H7 (cell line): ENCODE measurements around the gene MREG. TPM values are rescaled to one million over a fixed set of nuclear protein-coding genes. Genes with fewer than 3 reads are reported as not detected.

Experiments used
- DNase-seq: peaks from one replicate; pipeline ENCODE4 v3.0.0; 2012
- H3K27me3 ChIP-seq: 2 replicates; pipeline ENCODE4 v1.6.0; 2011; ENCODE audit warnings: mild to moderate bottlenecking, low read length; ENCODE audit not compliant: control insufficient read depth, insufficient read depth
- H3K36me3 ChIP-seq: replicated peaks from 2 replicates; pipeline ENCODE4 v1.5.1; 2011; ENCODE audit warnings: low read length; ENCODE audit not compliant: control insufficient read depth, insufficient read depth
- H3K4me3 ChIP-seq: 2 replicates; pipeline ENCODE4 v1.5.1; 2011; ENCODE audit warnings: low read depth, mild to moderate bottlenecking, control low read depth, low read length, moderate library complexity; ENCODE audit not compliant: insufficient read depth
- total RNA-seq: library from RNA; depleted of rRNA; stranded (reverse); fragments of >200 nt; shearing (Covaris generic); gene quantifications from 2 replicates; pipeline ENCODE4 v1.2.3, GENCODE V29; 2014

The MREG gene
- total RNA-seq, 1 experiment from 2014 or later, result 14.9 TPM

DNA sequence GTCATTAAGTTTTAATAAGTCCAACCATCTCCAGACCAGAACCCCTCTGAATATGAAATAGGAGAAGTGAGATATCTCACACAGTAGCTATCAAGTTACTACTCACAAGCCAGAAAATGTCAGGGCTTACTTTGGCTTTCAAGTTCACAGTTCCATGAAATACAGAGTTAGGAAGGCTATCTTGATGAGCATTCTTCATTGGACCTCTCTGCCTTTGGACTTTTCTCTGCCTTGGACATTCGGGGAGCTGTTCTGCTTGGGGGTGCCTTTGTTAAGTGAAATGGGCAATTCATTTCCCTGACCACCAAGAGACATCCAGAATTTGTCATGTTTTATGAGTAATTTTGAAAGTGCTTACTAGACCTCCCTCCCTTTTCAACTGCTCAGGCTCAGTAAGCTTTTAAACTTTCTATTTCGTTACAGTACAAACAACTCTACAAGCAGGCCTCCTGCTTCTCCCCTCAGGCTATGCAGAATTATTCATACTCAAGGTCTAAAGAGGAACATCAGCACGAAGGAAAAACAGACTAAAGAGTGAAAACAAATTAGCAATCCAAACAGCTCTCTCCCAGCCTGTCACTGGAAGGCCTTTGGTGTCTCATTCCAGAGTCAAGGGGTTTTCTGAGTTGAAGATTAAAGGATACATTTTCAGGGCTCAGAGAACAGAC, 95.3 kb downstream of the MREG start:
- peak; percentile 26 for DNase-seq
- no peak overlapping the region for H3K4me3 ChIP-seq
- no peaks in the 10 kb centered on the region for H3K36me3 ChIP-seq
- no peaks in the 10 kb centered on the region for H3K27me3 ChIP-seq

DNA sequence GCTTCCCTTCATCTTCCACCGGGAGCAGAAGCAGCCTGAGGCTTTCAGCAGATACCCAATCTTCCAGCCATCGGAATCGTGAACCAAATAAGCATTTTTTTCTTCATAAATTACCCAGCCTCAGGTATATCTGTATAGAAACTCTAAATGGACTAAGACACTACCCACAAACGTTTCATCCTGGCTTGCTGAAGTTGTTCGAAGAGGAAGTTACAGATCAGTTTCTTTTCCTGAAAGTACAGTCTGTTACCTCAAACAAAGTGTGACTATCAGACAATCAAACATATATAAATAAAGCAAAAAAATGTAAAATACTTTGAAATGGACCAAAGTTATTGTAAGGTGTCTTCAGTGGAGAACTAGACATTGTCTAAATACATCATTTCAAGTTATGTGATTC, 97.9 kb downstream of the MREG start:
- Histone ChIP-seq H3K27me3 (no peaks in the 10 kb centered on the region), H3K4me3 (no peak overlapping the region), H3K36me3 (no peaks in the 10 kb centered on the region)
- DNase-seq, result no peak

DNA sequence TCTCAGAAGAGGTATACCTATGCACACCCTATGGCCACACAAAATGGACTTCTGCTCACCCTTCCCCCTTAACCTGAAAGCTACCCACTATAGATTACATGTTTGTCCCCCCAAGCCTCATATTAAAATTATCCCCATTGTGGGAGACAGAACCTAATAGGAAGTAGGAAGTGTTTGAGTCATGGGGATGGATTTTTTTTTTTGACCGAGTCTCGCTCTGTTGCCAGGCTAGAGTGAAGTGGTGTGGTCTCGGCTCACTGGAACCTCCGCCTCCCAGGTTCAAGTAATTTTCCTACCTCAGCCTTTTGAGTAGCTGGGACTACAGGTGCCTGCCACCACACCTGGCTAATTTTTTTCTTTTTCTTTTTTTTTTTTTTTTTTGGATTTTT, 98.6 kb downstream of the MREG start:
- Histone ChIP-seq H3K27me3 (no peaks in the 10 kb centered on the region), H3K4me3 (no peak overlapping the region), H3K36me3 (no peaks in the 10 kb centered on the region)
- DNase-seq, result no peak

DNA sequence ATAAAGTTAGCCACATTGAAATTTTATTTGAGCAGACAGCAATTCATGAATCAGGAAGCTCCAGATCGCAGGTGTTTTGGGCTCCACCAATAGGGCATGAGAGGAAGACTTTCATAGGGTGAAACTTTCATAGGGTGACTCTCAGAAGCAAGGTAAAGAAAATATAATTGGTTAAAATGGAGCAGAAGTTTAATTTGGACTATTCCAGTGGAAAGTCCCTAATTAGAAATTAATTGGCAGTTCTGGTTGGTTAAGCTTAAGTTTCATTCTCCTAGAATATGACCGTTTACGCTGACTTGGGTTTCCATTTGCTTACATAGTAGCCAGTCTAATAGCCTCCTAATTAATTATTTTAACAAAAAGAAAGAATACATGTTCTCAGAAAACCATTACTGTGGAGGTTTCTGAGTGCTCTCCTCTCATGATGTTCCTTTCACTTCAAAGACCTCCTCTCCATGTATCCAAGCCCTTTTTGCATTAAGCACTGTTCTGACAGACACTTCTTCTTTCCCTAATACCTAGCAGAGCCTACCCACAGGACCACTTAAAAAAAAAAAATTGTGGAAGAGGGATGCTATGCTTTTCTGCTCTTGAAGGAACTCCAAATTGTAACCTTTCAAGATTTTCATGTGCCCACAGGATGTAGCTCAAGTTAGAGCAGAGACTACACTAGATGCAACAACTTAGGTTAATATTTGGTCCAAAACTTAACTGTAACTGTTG, 99.1 kb downstream of the MREG start:
- DNase-seq, result no peak
- H3K4me3 ChIP-seq, result no peak overlapping the region
- H3K27me3 ChIP-seq, result no peaks in the 10 kb centered on the region
- H3K36me3 ChIP-seq, result no peaks in the 10 kb centered on the region

DNA sequence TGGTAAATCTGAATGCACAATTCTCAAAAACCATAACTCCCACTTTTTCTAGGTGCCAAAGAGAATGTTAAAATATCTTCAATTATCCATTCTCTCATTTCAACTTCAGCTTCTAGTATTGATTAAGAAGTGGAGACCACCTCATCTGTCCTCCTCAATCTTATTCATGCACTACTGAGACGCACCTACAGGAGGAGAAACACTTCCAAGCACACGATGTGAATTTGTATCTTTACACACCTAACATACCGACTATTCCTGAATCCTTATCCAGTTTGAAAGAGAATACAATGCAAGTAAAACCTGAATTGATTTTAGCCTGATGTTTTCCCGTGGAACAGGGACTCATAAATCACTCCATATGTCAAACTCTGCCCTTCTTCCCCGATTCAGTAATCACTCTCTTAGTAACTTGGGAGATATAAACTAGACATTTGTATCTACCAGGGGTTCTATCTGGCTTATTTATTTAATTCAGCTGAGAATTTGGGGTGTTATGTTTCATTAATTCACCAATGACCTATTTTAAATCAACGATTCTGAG, 101.0 kb downstream of the MREG start:
- no peak for DNase-seq
- no peaks in the 10 kb centered on the region for H3K27me3 ChIP-seq
- H3K4me3 ChIP-seq, result no peak overlapping the region
- no peaks in the 10 kb centered on the region for H3K36me3 ChIP-seq

GRCh38 chr2:215911301-215912085, 101.9 kb downstream of the MREG start:
- H3K36me3 ChIP-seq, result no peaks in the 10 kb centered on the region
- H3K27me3 ChIP-seq, result no peaks in the 10 kb centered on the region
- H3K4me3 ChIP-seq, result no peak overlapping the region
- DNase-seq, result no peak

DNA sequence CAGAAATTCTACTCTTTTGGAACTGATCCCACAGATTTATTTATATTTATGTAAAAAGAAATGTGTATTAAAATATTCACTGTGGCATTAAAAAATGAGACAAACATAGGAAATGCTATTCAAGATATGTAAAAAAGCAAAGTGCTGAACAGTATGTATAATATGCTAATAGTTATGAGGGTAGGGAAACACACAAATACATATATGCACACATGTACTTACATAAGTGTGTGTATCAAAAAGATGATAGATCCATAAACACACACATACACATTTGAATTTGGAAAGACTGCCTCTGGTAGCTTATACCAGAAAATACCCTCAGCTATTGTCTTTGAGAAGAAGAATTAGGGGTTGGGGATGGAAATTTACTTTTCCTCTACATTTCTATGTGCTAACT, 103.2 kb downstream of the MREG start:
- H3K27me3 ChIP-seq, result no peaks in the 10 kb centered on the region
- H3K36me3 ChIP-seq, result no peaks in the 10 kb centered on the region
- no peak overlapping the region for H3K4me3 ChIP-seq
- DNase-seq, result no peak

GRCh38 chr2:215907147-215907546, 106.2 kb downstream of the MREG start:
- no peak for DNase-seq
- H3K27me3 ChIP-seq, result no peaks in the 10 kb centered on the region; the same call in 1 of the 2 replicates
- H3K4me3 ChIP-seq, result no peak overlapping the region
- H3K36me3 ChIP-seq, result no peaks in the 10 kb centered on the region

DNA sequence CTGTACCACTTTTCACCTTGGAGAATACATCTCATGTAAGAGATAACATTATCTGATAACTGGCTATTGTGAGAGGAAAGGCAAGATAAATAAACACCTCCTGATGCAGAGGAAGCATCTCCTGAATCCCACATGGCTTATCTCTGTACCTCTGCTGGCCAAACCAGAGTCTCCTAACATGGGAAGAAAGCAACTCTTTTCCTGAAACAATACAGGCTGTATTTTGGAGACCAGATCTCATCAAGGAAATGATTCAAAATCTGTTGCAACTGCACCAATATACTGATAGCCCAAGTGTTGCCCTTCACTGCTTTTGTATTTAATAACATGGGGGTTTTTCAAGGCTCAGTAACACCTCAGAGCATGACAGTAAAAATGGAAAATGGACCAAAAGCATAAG, 106.9 kb downstream of the MREG start:
- Histone ChIP-seq H3K27me3 (no peaks in the 10 kb centered on the region; the same call in 1 of the 2 replicates), H3K4me3 (no peak overlapping the region), H3K36me3 (no peaks in the 10 kb centered on the region)
- DNase-seq, result no peak

- Histone ChIP-seq H3K4me3 (no peak overlapping the region), H3K36me3 (no peaks in the 10 kb centered on the region), H3K27me3 (no peaks in the 10 kb centered on the region; the same call in 1 of the 2 replicates)
- no peak for DNase-seq
Measured at GRCh38 chr2:215905691-215906090, 107.7 kb downstream of the MREG start.

- no peak for DNase-seq
- Histone ChIP-seq H3K4me3 (no peak overlapping the region), H3K36me3 (no peaks in the 10 kb centered on the region), H3K27me3 (no peaks in the 10 kb centered on the region; the same call in 1 of the 2 replicates)
Measured at GRCh38 chr2:215904101-215904500, 109.2 kb downstream of the MREG start.

GRCh38 chr2:215903203-215903602, 110.1 kb downstream of the MREG start:
- no peak for DNase-seq
- H3K27me3 ChIP-seq, result no peaks in the 10 kb centered on the region; the same call in 1 of the 2 replicates
- no peaks in the 10 kb centered on the region for H3K36me3 ChIP-seq
- no peak overlapping the region for H3K4me3 ChIP-seq

DNA sequence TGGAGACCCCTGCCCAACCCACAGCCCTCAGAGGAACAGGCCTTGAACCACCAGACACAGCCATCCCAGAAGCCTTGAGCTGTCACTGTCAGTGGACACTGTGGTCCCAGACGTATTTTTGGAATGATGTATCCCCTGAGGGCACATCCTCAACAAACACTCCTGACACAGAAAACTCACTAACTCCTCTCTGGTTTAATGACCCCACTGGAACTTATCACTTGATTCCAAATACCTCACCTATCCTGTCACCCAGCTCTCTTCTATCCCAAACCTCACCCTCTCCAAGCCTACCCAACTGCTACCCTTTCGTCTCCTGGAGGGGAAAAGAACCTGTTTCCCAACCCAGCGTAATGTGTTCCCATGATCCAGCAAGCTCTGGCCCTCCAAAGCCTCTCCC, 111.6 kb downstream of the MREG start:
- no peak overlapping the region for H3K4me3 ChIP-seq
- H3K27me3 ChIP-seq, result no peaks in the 10 kb centered on the region; the same call in 1 of the 2 replicates
- no peaks in the 10 kb centered on the region for H3K36me3 ChIP-seq
- no peak for DNase-seq

DNA sequence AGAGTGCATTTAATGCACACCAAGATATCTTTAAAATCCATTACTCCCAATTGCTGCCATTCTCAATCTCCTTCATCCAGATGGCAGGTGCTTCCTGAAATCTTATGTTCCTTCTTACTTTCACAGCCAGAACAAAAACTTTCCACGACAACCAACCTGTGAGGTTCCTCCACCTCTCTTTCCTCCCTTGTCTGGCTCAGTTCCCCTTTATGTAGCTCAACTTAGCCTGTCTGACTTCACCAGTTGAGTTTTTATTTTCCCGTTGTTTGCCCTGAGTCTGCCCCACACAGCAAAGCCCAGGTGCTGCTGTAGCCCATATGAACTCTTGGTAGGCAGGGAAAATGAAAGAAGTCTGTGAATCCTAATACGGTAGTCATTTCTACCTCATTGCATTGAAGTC, 112.5 kb downstream of the MREG start:
- DNase-seq, result no peak
- no peaks in the 10 kb centered on the region; the same call in 1 of the 2 replicates for H3K27me3 ChIP-seq
- no peaks in the 10 kb centered on the region for H3K36me3 ChIP-seq

More for the DNA sequence above, 112.5 kb downstream of the MREG start:
- no peak overlapping the region for H3K4me3 ChIP-seq
